Ishikawa (cell line): ENCODE measurements around the gene PRSS38.

Experiments used
- CEBPB ChIP-seq: IDR thresholded peaks from 2 replicates; pipeline ENCODE4 v1.6.1; 2012
- CREB1 ChIP-seq: IDR thresholded peaks from 2 replicates; pipeline ENCODE4 v1.6.1; 2012; ENCODE audit warnings: low read depth
- EGR1 ChIP-seq: IDR thresholded peaks from 2 replicates; pipeline ENCODE4 v1.6.1; 2012
- EP300 ChIP-seq: IDR thresholded peaks from 2 replicates; pipeline ENCODE4 v1.6.1; 2012; ENCODE audit warnings: borderline replicate concordance
- FOXM1 ChIP-seq: IDR thresholded peaks from 2 replicates; pipeline ENCODE4 v1.6.1; 2012; ENCODE audit warnings: low read depth, borderline replicate concordance
- MAX ChIP-seq: IDR thresholded peaks from 2 replicates; pipeline ENCODE4 v1.6.1; 2012
- NFIC ChIP-seq: IDR thresholded peaks from 2 replicates; pipeline ENCODE4 v1.6.1; 2012
- RAD21 ChIP-seq: IDR thresholded peaks from 2 replicates; pipeline ENCODE4 v1.6.1; 2012; ENCODE audit warnings: low read depth
- REST ChIP-seq: IDR thresholded peaks from 2 replicates; pipeline ENCODE4 v1.6.1; 2012; ENCODE audit warnings: low read depth, mild to moderate bottlenecking
- TAF1 ChIP-seq: IDR thresholded peaks from 2 replicates; pipeline ENCODE4 v1.6.1; 2012; ENCODE audit warnings: low read depth, mild to moderate bottlenecking
- TCF12 ChIP-seq: IDR thresholded peaks from 2 replicates; pipeline ENCODE4 v1.6.1; 2012; ENCODE audit warnings: low read depth
- TEAD4 ChIP-seq: IDR thresholded peaks from 2 replicates; pipeline ENCODE4 v1.6.1; 2012
- USF1 ChIP-seq: IDR thresholded peaks from 2 replicates; pipeline ENCODE4 v1.6.1; 2012
- YY1 ChIP-seq: IDR thresholded peaks from 2 replicates; pipeline ENCODE4 v1.6.1; 2012; ENCODE audit warnings: low read depth
- ZBTB7A ChIP-seq: IDR thresholded peaks from 2 replicates; pipeline ENCODE4 v1.6.1; 2012; ENCODE audit warnings: low read depth

PRSS38 gene

GRCh38 chr1:227768640-227769039, 46.8 kb upstream of the PRSS38 start:
- TF ChIP-seq CREB1 (no peak), CEBPB (no peak), EP300 (no peak), REST (no peak), NFIC (no peak), FOXM1 (no peak), RAD21 (no peak), TEAD4 (no peak), USF1 (no peak), EGR1 (no peak), YY1 (no peak), TAF1 (no peak), ZBTB7A (no peak), TCF12 (no peak), MAX (no peak)

- no peak for TF ChIP-seq MAX
- TF ChIP-seq CEBPB = no peak
- TF ChIP-seq TAF1 = no peak
- TF ChIP-seq NFIC = no peak
- no peak for TF ChIP-seq REST
- TF ChIP-seq RAD21 = no peak
- TF ChIP-seq TEAD4 = no peak
- TF ChIP-seq YY1 = no peak
- TF ChIP-seq FOXM1 = no peak
- TF ChIP-seq EGR1 = no peak
- TF ChIP-seq ZBTB7A = no peak
- no peak for TF ChIP-seq TCF12
- TF ChIP-seq USF1 = no peak
- no peak for TF ChIP-seq CREB1
- no peak for TF ChIP-seq EP300
Measured at GRCh38 chr1:227769047-227769935, 46.2 kb upstream of the PRSS38 start.

GRCh38 chr1:227769936-227770494, 45.5 kb upstream of the PRSS38 start:
- TF ChIP-seq TAF1 (no peak), FOXM1 (no peak), USF1 (no peak), ZBTB7A (no peak), CEBPB (no peak), YY1 (no peak), EGR1 (no peak), CREB1 (no peak), RAD21 (no peak), TEAD4 (no peak), EP300 (no peak), REST (no peak), MAX (no peak)
